GM21528 (cell line): ENCODE data around the gene CPN2.

Experiments
- ATAC-seq: cut with Tn5 transposase; IDR thresholded peaks from one replicate; pipeline ENCODE4 v1.9.1; 2021; ENCODE audit warnings: mild to moderate bottlenecking, moderate library complexity; ENCODE audit not compliant: unreplicated experiment, low FRiP score

The CPN2 gene

GRCh38 chr3:194381460-194381875 lies 30.3 kb upstream of the CPN2 start:
- ATAC-seq = no peak

- ATAC-seq = no peak
These were observed 29.2 kb upstream of the CPN2 start for GRCh38 chr3:194380326-194380725.

DNA sequence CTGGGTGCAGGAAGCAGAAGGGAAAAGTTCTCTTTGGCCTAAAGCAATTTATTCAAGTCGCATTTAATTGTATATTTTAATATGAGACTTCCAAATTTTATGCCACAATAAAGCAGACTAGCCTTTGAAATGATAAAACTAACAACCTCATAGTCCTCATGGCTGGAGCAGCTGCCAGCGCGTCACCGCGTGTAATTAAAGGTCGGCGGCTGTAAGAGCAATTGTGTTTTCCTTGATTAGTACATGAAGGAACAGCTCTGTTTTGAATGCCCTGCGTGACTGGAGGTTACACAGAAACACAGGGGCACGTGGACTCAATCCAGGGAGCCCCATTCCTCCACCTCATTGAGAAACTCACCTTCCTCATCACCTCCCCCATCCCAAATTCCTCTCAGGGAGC lies 28.5 kb upstream of the CPN2 start:
- no peak for ATAC-seq

DNA sequence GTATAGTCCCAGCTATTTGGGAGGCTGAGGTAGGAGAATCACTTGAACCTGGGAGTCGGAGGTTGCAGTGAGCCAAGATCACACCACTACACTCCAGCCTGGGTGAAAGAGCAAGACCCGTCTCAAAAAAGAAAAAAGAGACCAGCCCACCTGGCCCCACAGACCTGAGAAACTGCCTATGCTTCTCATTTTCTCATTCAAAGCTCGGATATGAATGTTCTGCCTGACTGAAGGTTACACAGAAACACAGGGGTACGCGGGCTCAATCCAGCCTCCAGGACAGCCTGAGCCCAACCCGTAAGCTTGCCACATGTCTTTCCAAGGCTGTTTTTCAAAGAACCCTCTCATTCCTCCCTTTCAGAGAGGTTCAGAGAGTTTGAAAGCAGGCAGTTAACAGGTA lies 28.1 kb upstream of the CPN2 start:
- ATAC-seq = no peak

DNA sequence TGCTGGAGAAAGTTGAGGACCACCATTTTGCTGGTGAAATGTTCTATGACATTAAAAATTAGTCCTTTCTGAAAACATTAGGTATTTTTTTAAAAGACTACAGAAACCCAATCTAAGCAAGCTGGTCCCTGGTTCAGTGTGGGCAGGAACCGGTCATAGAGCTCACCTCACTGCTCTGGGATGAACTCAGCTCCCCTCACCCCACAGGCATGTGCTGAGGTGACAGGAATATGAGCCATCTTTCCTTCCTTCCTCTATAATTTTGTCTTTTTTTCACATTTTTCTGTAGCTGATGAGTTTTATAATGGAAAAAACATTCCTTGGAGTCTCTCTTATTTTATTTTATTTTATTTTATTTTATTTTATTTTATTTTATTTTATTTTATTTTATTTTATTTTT lies 26.6 kb upstream of the CPN2 start:
- no peak for ATAC-seq

GRCh38 chr3:194376241-194376560 lies 25.1 kb upstream of the CPN2 start:
- no peak for ATAC-seq

DNA sequence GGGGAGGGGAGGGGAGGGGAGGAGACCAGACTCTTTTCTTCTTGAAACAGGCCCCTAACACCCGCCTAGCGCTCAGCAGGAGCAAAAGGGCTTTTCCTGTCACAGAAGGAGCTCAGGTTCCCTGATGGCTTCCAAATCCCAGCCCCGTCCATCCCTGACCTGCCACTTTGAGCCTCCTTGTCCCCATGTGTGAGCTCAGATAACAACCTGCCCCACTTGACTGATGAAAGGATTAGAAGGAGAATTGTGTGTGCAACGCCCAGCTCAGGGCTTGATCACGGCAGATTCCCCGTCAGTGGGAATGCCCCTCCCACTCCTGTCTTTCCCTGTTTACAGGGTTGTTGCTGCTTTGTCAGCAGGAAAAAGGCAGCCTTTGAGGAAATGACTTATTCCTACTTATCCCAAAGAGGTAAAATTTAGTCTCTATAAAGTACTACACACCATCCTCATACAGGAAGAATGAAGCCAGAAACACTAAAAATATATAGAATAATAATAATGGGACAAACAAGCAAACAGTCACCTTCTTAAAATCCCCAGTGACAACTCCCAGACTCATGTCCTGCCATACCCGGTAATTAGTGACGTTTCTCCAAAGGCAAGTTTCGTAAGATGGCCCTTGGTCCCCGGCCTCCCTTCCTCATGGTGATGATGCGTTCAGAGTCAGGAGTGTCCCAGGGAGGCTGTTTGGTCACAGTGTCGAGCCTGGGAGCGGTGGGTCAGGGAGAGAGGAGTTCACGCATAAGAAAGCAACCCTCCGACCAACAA lies 24.5 kb upstream of the CPN2 start:
- no peak for ATAC-seq

DNA sequence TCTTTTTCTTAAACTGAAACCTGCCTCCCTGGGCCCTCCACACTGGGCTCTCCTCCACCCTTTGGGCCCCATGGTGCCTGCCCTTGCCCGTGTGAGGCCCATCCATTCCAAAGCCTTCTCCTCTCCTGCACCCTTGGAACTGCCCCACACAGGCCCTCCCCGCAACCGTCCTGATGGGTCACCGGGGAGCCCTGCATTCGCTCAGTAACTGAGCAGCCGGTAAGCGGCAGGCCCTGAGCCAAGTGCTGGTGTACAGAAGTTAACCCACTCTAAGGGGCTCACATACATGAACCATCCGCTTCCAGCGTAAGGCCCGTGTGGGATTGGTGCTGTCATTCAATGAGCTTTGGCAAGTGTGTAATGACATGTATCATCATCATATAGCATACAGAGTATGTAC lies 23.8 kb upstream of the CPN2 start:
- no peak for ATAC-seq

DNA sequence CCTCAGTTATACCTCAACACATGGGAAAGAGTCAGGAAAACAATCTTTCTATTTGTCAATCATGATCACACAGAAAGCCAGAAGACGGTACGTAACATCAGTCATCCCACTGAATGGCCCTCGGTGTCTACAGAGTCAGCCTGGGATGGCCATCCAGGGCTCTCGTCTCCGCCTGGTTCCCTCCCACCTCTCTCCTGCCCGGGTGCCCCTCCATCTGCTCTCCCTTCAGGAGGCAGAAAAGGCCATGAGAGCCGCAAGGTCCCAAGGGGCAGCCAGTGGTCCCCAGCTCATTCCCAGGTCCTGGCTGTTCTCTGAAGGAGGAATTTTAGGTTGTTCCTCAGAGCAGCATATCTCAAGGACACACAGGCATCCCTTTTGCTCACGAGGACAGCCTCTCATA lies 22.8 kb upstream of the CPN2 start:
- ATAC-seq = no peak

- no peak for ATAC-seq
These were observed 21.9 kb upstream of the CPN2 start for GRCh38 chr3:194373028-194373427.

DNA sequence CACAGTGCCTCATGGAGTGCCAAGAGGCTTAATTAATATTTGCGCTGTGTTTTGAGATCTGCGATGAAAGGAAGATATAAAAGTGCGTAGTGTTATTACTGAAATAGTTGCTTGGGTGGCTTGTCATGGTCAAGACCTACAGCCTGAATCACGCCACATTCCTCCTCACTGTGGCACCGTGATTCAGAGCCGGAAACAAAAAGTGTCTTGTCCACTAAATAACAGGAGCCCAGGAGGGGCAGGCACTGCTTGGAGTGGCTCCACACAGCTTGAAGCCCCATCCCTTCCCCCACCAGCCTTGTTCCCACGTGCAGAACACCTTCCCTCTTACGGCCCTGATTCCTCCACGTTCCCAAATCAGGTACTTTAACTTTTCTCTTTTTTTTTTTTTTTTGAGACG lies 19.6 kb upstream of the CPN2 start:
- no peak for ATAC-seq

DNA sequence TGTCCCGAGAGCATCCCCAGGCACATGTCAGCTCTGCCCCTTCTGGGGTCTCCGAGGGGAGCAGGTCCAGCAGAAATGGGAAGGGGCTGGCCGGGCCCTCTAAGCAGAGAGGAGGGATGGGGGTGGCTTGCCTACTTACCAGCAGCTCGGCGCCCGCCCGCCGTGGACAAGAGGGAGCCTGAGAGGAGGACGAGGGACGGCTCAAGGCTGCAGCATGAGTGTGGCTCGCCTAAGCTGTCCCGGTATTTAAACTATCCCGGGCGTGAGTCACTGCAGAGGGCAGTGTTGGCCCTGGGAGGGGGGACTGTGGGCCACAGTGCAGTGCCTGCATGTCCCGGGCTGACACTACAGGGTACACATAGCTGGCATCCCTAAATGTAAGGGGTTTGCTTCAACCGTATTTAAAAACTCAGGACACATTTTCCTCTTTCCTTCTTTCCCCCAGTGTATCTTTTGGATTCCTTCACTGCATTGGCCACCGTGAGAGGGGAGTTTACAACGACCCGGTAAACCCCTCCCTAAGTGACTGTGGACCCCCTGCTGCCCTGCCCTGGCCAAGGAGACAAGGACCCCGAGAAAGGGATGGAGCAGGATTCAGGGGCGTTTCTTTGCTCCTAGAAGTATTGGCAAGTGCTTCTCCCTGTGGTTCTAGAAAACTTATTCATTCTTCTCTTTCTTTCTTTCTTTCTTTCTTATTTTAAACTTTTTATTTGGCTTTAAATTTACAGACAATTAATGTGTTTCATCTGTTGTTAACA lies 18.6 kb upstream of the CPN2 start, which contains the start of gene LRRC15:
Gene LRRC15 (minus strand): TSS at position 222 of the 758 bp plus-strand sequence. CDS start 8,700 bp downstream, outside the sequence.
- no peak for ATAC-seq

DNA sequence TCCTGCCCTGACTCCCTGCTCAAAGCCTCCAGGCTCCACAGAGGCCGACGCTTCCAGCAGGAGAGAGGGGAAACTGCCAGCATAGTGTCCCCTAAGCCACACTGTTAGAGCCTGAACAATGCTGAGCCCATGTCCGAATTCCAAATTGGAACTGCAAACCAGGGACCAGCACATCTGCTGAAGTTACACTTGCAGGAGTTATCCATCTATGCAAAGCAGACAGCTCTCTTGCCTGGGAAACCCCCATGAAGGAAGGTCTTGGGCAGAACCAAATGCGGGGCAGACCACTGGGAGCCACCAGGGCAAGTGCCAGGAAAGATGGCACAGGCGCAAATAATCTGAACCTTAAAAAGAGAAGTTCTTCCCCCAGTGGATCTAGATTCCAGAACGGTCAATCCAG lies 17.8 kb upstream of the CPN2 start:
- no peak for ATAC-seq

- ATAC-seq = no peak
These were observed 17.1 kb upstream of the CPN2 start for GRCh38 chr3:194367992-194368841.

- ATAC-seq = no peak
These were observed 14.9 kb upstream of the CPN2 start for GRCh38 chr3:194365978-194366490.

GRCh38 chr3:194365526-194365925 lies 14.4 kb upstream of the CPN2 start:
- no peak for ATAC-seq

- ATAC-seq = no peak
These were observed 13.7 kb upstream of the CPN2 start for GRCh38 chr3:194364652-194365434.

GRCh38 chr3:194364314-194364651 lies 13.2 kb upstream of the CPN2 start:
- ATAC-seq = no peak

- no peak for ATAC-seq
These were observed 9.4 kb upstream of the CPN2 start for GRCh38 chr3:194360568-194360967.

- ATAC-seq = no peak
These were observed 6.6 kb upstream of the CPN2 start for GRCh38 chr3:194357681-194358080.
